Measurements from ENCODE around the gene UFD1. TPM values are rescaled to one million over a fixed set of nuclear protein-coding genes. Genes with fewer than 3 reads are reported as not detected.

The UFD1 gene
- total and polyA plus RNA-seq, 2 of the 4 experiments (the other 2 are of a cell fraction), result 149 to 152 TPM

DNA sequence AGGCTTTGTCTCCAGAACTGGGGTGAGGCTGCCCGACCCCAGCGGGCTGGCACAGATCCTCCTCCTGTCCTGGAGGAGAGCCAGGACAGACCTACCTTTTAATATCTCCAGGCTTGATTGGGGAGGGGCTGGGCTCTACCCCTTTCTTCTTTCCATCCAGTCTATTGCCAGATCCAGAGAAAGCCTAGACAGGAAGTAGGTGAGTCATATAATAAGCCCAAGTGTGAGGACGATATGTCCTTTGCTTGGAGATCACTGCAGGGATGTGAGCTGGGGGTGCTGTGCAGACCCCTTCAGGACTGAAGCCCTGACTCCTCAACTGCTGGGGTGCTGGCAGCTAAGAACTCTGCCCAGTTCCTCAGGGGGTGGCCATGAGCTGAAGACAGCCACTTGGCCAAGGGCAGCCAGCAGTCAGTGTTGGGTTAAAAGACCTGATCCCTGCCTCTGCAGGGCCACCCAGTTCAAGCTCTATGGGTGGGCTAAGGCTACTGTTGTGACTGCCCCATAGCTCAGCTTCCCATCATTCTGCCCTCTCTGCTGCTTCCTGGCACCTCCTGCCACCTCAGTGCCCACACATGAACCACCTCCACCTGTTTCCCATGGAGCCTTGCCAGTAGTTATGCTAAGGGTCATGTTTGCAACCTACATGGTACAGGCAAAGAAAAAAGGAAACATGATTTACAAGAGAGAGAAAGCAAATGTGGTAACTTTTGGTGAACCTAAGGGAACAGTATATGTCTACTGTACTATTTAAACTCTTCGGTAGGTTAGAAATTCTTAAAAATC, 23.2 kb downstream of the UFD1 start:
- H3K9me3 ChIP-seq (ENCODE audit: control insufficient read depth, insufficient read depth, low read length), result no peaks in the 10 kb centered on the region
- BruUV-seq (replicated peaks), result no TSS peak
- no peak overlapping the region for H4K91ac ChIP-seq (ENCODE audit: insufficient read depth, low read depth, low read length)
- H2BK5ac ChIP-seq (ENCODE audit: low read depth, low read length, poor library complexity, severe bottlenecking), result no peak overlapping the region
- no peak overlapping the region for H3K4ac ChIP-seq (ENCODE audit: low read depth, low read length)
- H3K27me3 ChIP-seq (ENCODE audit: control insufficient read depth, insufficient read depth, low read length), result no peaks in the 10 kb centered on the region
- no peak overlapping the region for H2BK120ac ChIP-seq (ENCODE audit: low read depth, low read length)
- H3K18ac ChIP-seq (ENCODE audit: low read depth, low read length), result no peak overlapping the region
- H4K5ac ChIP-seq (ENCODE audit: low read depth, low read length), result no peak overlapping the region
- no peak overlapping the region for H4K8ac ChIP-seq (ENCODE audit: low read depth in 2 of 2, low read length in 2 of 2)
- no peak overlapping the region for H3K27ac ChIP-seq (ENCODE audit: insufficient read depth, low read length)
- no CpG with 5 or more reads among the region's 4 CpGs for WGBS, 2 experiments (ENCODE audit: extremely low coverage in 2 of 2, insufficient read length in 1 of 2)
- no peak overlapping the region for H2BK15ac ChIP-seq (ENCODE audit: low read depth, low read length)
- peak; percentile 60 for ATAC-seq (ENCODE audit: low read depth)
- ChIA-PET CTCF (no interaction called here), POLR2A (ENCODE audit: unreplicated experiment) (no interaction called here)
- peaks cover 4% of the 10 kb centered on the region for H4K20me1 ChIP-seq (ENCODE audit: insufficient read depth, low read length)
- TF ChIP-seq MXI1 (IDR thresholded peaks at IDR 0.05; ENCODE audit: borderline replicate concordance, low read depth, low read length), result no peak
- no peak for TF ChIP-seq MAZ (IDR thresholded peaks at IDR 0.05; ENCODE audit: borderline replicate concordance, low read depth, low read length)
- TF ChIP-seq, protein P1, sequence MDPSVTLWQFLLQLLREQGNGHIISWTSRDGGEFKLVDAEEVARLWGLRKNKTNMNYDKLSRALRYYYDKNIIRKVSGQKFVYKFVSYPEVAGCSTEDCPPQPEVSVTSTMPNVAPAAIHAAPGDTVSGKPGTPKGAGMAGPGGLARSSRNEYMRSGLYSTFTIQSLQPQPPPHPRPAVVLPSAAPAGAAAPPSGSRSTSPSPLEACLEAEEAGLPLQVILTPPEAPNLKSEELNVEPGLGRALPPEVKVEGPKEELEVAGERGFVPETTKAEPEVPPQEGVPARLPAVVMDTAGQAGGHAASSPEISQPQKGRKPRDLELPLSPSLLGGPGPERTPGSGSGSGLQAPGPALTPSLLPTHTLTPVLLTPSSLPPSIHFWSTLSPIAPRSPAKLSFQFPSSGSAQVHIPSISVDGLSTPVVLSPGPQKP (IDR thresholded peaks at IDR 0.05; ENCODE audit: borderline replicate concordance, low read depth, low read length), result no peak
- TF ChIP-seq FOS (IDR thresholded peaks at IDR 0.05; ENCODE audit: low read depth, low read length), result no peak
- TF ChIP-seq CEBPB (IDR thresholded peaks at IDR 0.05; ENCODE audit: low read depth, low read length), result no peak
- TF ChIP-seq, protein P2, sequence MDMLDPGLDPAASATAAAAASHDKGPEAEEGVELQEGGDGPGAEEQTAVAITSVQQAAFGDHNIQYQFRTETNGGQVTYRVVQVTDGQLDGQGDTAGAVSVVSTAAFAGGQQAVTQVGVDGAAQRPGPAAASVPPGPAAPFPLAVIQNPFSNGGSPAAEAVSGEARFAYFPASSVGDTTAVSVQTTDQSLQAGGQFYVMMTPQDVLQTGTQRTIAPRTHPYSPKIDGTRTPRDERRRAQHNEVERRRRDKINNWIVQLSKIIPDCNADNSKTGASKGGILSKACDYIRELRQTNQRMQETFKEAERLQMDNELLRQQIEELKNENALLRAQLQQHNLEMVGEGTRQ (IDR thresholded peaks at IDR 0.05; ENCODE audit: low read depth, low read length), result no peak
- dilution Hi-C loops (cut with HindIII; ENCODE audit: low sequenced_read_pairs, unreplicated experiment), result no loop called here
- peaks cover 10% of the 10 kb centered on the region for H3K9me1 ChIP-seq (ENCODE audit: insufficient read depth, low read length)
- H3K4me3 ChIP-seq (ENCODE audit: insufficient read depth, low read depth, low read length), result no peak overlapping the region
- peaks cover 4% of the 10 kb centered on the region; the same call in 1 of the 2 replicates for H3K4me1 ChIP-seq (ENCODE audit: control insufficient read depth, insufficient read depth, low read length)
- H2AFZ ChIP-seq (replicated peaks; ENCODE audit: low read length, poor library complexity), result no peak overlapping the region
- no peak overlapping the region for H3K9ac ChIP-seq (ENCODE audit: low read depth, low read length)
- peaks cover 57% of the 10 kb centered on the region for H3K36me3 ChIP-seq (ENCODE audit: control insufficient read depth, insufficient read depth, low read length)
- in situ Hi-C loops (cut with MboI; ENCODE audit: low sequenced_read_pairs), result no loop called here
- intact Hi-C loops (cut with micrococcal nuclease), result no loop called here
- peak overlapping the region; percentile 35 for H2AK9ac ChIP-seq (replicated peaks; ENCODE audit: low read depth, low read length, poor library complexity)
- peak overlapping the region; percentile 2; the same call in 1 of the 2 replicates for H2AK5ac ChIP-seq (ENCODE audit: low read depth, low read length)
- H3K14ac ChIP-seq (replicated peaks; ENCODE audit: low read depth, low read length), result no peak overlapping the region
- H3K79me1 ChIP-seq (ENCODE audit: low read depth in 1 of 2, low read length in 2 of 2), result peaks cover 6 to 19% of the 10 kb centered on the region in 2 experiments; a peak in 2 of 4 replicates
- no peak overlapping the region for H3K56ac ChIP-seq (ENCODE audit: extremely low read depth, insufficient read depth, low read length)
- no peak overlapping the region for H3K23ac ChIP-seq (ENCODE audit: low read depth, low read length)
- H3K4me2 ChIP-seq (ENCODE audit: low read depth, low read length), result no peak overlapping the region
- no peak overlapping the region for H2BK20ac ChIP-seq (ENCODE audit: low read depth, low read length)
- peak; percentile 15 for DNase-seq
